Activated CD4-positive, alpha-beta T cell treated with anti-CD3 and anti-CD28 coated beads, Interleukin-2, amount 50 U/mL, for 24 hours (primary cell): ENCODE results near the gene SPTLC3.

Source experiments
- DNase-seq, 2 donors: peaks; one replicate each; pipeline ENCODE4 v3.0.0-alpha.2; 2020; ENCODE audit warnings: low read depth in 1 of 2, low spot score in 1 of 2

SPTLC3 gene

GRCh38 chr20:12984069-12984765 lies 24.6 kb upstream of the SPTLC3 start:
- no peak for DNase-seq

GRCh38 chr20:12984863-12985262 lies 23.9 kb upstream of the SPTLC3 start:
- no peak for DNase-seq

DNA sequence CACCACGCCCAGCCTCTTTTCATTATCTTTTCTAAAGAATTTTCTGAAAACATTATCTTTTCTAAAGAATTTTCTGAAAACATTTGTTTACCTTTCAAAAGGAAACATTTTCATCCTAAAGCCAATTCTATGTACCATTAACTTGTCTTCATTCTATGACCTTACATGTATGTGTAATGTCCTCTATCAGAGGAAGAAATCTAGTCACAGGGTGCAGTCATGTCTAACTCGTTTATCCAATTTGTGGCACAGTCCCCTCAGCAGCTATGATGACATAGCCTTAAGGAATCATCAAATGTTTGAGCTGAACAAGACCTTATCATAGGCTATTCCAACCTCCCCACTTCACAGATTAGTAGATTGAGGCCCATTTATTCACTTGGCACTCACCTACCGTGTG lies 21.5 kb upstream of the SPTLC3 start:
- no peak for DNase-seq

DNA sequence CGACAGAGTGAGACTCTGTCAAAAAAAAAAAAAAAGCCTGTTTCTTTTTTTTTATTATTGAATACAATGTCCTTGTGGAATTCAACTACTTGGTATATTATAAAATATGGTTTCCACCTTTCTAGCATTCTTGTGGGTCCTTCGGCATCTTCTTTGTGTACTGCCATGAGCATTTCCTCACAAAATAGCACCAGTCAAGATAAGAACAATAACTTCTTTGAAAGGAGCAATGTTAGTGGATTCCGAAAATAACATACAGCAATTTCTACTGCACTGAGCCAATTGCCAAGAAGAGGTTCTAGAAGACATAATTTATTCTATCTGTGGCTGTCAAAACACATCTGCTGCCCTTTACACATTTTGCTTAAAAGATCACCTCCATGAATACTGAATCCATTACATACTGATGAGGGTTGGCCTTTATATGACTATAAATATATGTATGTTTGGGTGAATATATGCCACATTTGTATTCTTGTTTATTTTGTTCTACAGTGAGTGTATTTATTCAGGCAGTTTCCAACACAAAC lies 19.1 kb upstream of the SPTLC3 start:
- DNase-seq, result no peak

GRCh38 chr20:12997128-12997655 lies 11.6 kb upstream of the SPTLC3 start:
- DNase-seq, result no peak

DNA sequence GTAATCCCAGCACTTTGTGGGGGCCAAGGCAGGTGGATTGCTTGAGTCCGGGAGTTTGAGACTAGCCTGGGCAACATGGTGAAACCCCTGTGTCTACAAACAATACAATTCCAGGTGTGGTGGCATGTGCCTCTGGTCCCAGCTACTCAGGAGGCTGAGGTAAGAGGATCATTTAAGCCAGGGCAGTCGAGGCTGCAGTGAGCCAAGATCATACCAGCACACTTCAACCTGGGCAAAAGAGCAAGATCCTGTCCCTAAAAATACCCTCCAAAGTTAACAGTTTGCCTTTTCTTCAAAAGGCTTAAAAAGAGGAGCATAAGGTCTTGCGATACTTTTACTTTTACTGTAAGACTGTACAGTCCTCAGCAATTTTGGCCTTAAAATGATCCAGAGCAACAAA lies 10.7 kb upstream of the SPTLC3 start:
- DNase-seq, result no peak

DNA sequence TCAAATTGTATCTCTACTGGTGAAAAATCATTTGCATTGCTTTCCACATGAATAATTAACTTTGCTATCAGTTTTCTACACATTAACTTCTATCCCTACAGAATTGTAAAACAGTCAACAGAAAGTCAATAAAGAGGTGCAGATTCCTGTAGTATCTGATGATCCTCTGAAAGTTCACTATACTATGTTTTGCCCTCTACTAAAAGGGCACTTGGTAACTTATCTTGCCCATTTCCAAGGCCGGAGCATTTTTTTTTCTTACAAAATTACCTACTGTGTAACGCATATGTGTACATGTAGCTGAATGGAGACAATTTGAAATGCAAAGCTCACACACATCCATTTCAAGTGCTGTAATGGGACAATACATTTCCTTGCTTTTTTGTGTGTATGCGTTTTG lies 9.6 kb upstream of the SPTLC3 start:
- no peak for DNase-seq

DNA sequence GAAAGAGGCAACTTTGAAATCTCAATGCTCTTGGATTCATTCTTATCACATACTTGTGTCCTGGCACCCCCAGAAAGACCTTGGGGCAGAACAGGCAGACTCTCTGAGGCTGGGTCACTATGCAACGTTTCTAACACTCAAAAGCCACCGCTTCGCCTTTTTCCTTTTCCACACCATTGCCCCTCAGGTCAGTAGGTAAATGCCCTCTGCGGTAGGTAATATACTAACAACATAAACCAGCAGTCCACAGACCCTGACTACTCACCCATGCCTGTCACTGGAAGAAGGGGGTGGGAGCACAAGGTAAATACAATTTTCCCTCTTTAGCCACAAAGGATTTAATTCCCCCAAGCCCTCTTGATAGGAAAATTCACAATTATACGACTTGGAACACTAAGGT lies 6.5 kb upstream of the SPTLC3 start:
- no peak for DNase-seq

GRCh38 chr20:13006825-13007224 lies 1.9 kb upstream of the SPTLC3 start:
- DNase-seq, result no peak

GRCh38 chr20:13007596-13007995 lies 1.2 kb upstream of the SPTLC3 start:
- no peak for DNase-seq

DNA sequence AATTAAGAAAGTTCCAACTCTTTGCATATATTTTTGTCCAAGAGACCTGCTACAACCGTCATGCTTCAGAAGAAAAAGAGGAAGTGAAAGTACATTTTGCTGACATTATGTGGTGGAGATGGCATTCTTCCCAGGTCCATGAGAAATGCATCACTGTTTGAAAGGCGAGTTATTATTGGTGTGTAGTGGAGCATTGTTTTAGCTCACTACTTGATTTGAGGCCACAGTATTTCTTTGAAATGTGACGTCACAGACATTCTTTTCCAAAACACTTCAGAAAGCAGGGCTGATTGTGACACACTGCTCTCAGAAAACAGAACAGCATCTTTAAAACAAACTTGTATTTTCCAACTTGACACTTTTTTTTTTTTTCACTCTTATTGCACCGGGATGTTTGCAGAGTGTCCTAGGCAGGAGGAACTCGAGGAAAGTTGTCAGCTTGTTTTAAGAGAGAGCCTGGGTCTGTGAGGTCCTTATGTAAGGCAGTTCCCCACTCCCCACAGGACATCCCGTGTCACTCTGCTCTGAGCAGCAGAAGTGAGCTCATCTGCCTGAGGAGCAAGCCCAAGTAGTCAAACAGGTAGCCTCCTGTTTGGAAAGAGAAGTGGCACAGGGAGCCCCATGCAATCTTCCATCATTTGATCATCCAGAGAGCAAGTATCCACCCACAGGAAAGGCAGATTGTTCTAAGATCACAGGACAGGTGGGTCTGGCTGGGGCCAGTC lies 1.1 kb downstream of the SPTLC3 start:
- no peak for DNase-seq

DNA sequence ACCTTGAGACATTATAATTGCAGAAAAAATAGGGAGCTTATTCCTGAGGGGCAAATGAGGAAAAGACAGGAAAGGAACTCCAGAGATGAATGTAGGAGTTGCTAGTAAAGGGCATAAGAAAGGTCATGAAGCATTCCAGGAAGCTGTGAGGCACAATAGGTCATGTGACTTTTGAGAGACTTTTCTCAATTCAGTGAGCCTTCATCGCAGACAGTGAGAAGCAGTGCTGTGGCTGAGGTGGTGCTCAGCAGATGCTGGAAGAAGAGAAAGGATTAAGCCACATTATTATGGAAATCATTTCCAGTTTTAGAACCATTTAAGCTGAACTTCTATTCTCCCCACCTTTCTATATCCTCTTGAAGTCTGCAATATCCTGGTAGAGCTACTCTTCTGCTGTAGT lies 4.1 kb downstream of the SPTLC3 start:
- DNase-seq, result no peak

GRCh38 chr20:13013411-13013810 lies 4.6 kb downstream of the SPTLC3 start:
- DNase-seq, result no peak

DNA sequence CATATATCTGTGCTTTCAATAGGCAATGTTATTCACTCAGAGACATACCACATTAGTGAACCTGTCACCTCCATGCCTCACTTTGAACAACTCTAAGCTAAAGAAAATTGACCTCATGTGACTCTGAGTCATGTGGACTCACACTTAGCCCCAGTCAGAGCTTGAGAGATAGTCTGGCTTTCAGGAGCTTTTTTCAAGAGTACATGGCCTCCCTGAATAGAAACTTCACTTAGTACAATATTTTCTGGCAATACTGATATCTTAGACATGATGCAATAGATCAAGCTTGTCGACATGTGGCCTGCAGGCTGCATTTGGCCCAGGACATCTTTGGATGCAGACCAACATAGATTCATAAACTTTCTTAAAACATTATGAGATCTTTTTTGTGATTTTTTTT lies 8.5 kb downstream of the SPTLC3 start:
- no peak for DNase-seq

DNA sequence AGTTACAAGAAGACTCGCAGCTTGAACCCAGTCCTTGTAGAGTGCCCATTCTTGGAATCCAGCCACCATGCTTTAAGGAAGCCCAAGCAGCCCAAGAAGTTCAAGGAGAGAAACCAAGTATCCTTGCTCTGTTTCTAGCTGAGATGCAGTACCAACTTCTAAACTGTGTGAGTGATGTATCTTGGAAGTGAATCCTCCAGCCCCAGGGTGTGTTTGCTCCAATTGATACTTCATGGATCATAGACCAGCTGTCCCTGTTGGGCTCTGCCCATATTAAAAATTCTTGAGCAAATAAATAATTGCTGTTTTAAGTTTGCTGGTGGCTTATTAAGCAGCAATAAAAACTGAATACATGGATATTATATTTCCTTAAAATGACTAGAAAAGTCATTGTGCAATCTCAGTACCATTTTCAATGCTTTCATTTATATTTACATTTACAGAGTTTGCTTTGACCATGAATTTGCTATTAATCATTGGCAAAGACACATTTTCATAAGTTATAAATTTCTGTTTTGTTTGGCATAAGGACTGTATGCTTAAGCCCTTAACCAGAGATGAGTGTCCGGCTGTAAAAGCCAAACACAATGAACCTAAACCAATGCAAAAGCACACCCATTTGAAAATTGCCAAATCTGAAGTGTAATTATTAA lies 9.2 kb downstream of the SPTLC3 start:
- DNase-seq, result no peak

DNA sequence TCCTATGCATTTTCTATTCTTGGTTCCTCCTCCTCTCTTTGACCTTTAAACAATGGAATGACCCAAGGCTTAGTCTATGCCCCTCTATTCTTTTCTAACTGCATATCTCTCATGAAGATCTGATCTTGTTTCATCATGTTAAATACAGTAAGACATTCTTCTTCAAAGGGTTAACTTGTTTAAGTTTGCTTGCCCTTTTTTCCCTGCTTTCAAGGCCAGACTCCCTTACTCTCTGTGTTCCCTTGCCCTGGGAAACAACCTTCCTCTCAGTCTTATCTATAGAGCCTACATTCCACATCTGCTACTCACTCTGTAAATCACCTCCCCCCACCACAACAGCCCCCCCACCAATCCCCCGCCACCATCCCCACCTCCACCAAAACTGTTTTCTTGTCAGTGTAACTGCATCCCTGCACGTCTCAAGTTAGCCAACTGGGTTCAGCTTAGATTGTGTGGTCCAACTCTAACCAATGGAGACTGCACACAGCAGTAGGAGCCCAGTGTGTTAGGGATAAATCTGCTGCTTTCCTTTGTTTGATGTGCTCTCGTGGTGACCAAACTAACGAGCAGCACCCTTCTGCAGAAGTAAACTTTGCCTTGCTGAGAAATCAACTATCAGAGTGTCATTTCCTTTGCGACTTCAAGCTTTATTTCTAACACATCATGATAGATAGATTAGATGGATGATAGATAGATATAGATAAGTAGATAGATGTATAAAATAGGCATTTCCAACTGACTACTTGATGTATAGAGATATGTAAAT lies 12.6 kb downstream of the SPTLC3 start:
- no peak for DNase-seq

DNA sequence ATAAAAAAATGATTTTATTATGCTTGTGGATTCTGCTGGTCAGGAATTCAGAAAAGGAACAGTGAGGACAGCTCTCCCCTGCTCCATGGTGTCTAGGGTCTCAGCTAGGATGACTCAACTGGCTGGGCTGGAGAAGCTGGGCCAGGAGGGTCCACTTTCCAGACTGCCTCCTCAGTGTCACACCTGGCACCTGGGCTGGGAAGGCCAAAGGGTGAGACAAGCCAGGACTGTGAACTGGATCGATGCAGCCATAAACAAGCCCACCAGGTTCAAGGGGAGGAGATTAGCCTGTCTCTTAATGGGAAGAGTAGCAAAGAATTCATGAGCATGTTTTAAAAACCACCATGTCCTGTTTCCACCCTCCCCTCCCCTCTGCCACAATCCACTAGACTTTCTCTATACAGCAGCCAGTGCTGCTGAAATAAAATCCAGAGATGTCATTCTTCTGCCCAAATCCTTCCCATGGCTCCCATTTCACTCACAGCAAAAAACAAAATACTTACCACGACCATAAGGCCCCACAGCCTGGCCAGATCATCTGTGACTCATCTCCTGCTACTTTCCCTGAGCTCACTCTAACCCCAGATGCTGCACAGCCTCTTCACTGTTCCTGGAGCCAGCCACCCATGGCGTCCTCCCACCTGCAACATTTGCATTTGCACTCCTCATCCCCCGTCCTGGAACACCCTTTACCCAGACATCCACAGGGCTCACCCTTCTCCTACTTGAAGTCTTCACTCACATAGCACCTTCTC lies 13.8 kb downstream of the SPTLC3 start:
- no peak for DNase-seq

GRCh38 chr20:13024596-13024995 lies 15.8 kb downstream of the SPTLC3 start:
- DNase-seq, result no peak

DNA sequence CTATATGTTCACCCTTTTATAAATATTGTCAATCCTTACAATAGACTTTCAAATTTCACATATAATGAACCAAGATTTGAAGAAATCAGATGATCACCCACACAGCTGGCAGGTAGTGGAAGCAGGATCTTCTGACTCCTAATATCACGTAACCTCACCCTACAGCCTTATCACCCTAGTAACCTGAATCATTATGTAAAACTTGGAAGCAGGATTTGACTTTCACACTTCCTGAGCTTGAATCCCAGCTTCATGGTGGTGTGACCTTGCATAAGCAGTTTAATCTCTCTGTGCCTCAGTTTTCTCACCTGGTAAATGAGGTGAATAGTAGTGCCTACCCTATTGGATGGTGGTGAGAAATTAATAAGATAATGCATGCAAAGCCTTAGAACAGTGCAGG lies 16.4 kb downstream of the SPTLC3 start:
- no peak for DNase-seq

GRCh38 chr20:13028001-13028400 lies 19.2 kb downstream of the SPTLC3 start:
- DNase-seq, result no peak
